ENCODE data around the gene OR5AN1.
"Not testable (repeated sequence)": the region's sequence is repeated elsewhere in the genome, so short reads cannot be mapped to it uniquely, and the experiment has no call there.

The OR5AN1 gene, protein sequence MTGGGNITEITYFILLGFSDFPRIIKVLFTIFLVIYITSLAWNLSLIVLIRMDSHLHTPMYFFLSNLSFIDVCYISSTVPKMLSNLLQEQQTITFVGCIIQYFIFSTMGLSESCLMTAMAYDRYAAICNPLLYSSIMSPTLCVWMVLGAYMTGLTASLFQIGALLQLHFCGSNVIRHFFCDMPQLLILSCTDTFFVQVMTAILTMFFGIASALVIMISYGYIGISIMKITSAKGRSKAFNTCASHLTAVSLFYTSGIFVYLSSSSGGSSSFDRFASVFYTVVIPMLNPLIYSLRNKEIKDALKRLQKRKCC

DNA sequence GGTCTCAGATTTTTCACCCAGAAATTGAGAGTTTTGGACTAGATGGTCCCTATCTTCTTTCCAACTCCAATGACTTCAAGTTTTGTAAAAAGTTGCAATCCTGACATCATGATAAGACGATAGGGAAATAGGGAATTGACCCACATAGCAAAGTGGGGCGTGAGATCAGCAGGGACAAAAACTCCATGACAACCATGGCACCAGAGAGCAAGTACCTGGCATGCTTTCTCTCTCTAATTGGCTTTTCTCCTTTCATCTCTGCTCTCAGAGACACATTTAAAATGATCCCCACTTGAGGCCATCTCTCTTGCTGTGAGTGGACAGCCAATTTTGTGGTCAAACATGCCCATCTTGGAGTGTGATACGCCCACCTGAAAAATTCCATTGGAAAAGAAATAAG is at the start of gene OR5AN1:
Gene OR5AN1 (plus strand): TSS at position 301 of the 400 bp plus-strand sequence. CDS start 5,564 bp downstream, outside the sequence.
- DNase-seq (ENCODE audit: low read depth), result no peak

DNA sequence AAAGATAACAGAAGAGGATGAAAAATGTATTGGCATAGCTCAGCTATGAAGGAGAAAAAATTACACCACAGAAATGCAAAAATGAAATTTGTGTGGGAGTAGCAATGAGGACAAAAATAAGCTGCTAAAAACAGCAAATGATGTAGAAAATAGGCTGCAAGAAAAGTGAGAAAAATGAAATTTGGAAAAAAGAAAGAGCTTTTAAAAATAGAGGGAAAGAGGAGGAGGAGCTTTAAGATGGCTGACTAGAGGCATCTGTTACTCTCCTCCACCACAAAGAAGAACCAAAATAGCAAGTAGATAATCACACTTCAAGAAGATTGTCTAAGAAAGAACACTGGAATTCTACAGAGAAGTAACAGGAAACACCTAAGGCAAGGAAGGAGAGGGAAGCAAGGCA is 23.7 kb upstream of the OR5AN1 start:
- no peak for DNase-seq (ENCODE audit: low read depth)

DNA sequence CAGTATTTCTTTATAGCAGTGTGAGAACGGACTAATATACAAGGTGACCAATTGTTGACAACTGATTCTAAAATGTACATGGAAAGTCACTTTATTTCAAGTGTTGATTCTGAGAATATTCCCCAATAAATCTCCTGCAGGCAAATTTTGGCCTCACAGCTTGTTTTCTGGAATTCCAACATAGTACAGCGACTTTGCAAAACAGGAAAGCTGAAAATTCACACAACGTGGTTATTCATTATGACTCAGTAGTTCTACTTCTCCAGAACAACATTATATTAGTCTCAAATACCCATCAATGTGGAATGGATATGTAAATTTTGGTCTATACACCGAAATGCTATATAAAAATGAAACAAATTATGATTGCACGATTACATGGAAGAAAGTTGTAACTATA is 22.5 kb upstream of the OR5AN1 start:
- no peak for DNase-seq (ENCODE audit: low read depth)

DNA sequence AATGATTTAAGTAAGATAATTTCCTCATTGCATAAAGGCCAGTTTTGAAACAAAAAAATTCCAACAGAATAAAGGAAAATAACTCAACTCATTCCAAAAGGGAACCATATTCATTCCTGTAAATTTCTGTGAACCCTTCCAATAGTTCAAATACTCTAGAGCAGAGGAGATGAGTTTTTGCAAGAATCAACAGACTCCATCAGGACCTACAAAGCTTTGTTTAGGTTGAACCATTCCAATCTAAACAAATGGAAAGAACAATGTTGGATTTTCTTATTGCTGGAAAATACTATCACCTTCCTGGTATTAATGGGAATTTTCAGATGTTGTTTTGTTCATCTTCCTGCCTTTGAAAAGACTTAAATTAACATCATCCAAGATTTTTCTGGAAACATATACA is 21.8 kb upstream of the OR5AN1 start:
- no peak for DNase-seq (ENCODE audit: low read depth)

DNA sequence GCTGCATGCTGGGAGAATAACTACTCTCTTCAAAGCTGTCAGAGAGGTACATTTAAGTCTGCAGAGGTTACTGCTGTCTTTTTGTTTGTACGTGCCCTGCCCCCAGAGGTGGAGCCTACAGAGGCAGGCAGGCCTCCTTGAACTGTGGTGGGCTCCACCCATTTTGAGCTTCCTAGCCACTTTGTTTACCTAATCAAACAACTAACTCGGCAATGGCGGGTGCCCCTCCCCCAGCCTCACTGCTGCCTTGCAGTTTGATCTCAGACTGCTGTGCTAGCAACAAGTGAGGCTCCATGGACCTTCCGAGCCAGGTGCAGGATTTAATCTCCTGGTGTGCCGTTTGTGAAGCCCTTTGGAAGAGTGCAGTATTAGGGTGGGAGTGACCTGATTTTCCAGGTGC is 9.0 kb upstream of the OR5AN1 start:
- not testable (repeated sequence) for DNase-seq (ENCODE audit: low read depth)

DNA sequence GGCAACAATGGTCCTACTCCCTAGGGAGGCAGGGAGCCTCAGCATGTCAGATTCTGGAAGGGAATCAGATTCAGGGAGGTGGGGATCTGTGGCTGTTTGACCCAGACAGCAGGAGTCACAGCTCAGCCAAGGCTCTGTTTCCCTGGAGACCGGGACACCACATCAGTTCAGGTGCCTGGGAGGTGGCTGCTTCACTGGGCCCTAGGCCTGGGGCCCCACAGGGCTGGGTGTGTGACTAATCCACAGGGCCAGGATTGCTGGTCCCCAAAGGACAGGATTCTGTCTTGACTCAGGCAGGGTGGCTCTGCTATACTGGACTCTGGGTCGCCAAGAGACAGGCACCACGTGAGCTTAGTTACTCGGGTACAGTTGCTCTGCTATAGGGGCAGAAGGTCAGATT is 3.5 kb upstream of the OR5AN1 start:
- no peak for DNase-seq (ENCODE audit: low read depth)

DNA sequence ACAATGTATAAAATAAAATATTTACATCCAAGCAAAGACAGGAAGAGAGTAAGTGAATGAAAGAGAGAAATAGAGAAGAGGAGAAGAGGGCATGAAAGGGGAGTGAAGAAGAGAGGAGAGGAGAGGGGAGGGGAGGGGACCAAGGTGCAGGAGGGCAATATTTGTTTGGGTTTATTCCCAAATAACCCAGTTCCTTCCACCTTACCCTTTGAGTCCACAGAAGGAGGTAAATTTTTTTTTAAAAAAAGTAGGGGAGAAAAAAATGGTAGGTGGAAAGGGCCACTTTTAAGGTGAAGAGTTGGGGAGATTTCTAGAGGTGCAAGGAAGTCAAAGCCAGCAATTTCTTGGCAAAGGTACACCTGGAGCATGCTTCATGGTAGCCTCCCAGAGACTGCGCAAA is 2.1 kb upstream of the OR5AN1 start:
- DNase-seq (ENCODE audit: low read depth), result no peak

DNA sequence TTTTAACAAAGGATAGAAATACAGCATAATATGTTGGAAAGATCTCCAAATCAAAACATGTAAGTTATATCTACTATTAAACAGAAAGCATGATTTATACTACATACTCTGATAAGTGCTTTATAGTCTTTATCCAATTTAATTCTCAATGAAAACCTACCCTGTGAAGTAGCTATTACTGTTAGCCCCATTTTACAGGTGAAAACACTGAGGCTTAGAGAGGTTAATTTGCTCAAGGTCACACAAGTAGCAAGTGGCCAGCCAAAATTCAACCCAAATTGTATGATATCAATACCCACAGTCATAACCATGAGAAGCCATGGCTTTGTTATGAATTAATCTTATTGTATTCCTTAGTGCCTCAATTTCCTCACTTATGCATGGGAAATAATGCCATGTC is 675 bp upstream of the OR5AN1 start:
- no peak for DNase-seq (ENCODE audit: low read depth)

DNA sequence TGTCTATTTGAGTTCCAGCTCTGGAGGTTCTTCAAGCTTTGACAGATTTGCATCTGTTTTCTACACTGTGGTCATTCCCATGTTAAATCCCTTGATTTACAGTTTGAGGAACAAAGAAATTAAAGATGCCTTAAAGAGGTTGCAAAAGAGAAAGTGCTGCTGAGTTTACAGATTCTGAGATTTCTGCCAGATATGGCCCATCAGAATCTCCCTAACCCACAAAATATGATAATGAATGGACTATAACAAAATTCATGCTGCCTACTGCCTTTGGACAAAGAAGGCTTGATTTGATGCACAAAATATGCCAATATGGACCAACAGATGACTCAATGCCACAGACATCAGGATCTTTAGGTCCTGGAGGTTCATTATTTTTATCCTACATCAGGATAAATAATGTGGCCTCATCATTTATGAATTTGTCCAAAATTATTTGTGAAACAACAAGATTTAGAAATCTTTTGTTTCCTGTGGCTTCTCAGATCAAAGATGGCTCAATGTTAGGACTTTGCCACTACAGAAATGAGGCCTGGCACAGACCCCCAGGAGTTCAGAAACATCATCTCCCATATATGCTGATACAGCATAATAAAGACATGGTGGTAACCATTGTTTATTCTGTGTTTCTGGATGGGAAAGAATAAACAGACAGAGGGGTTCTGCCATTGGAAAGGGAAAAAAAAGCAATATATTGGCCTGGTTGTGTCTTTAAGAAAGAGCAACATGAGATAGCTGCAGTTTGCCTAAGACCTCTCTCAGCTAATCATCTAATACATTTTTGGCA is 6.7 kb downstream of the OR5AN1 start:
- no peak for DNase-seq (ENCODE audit: low read depth)

DNA sequence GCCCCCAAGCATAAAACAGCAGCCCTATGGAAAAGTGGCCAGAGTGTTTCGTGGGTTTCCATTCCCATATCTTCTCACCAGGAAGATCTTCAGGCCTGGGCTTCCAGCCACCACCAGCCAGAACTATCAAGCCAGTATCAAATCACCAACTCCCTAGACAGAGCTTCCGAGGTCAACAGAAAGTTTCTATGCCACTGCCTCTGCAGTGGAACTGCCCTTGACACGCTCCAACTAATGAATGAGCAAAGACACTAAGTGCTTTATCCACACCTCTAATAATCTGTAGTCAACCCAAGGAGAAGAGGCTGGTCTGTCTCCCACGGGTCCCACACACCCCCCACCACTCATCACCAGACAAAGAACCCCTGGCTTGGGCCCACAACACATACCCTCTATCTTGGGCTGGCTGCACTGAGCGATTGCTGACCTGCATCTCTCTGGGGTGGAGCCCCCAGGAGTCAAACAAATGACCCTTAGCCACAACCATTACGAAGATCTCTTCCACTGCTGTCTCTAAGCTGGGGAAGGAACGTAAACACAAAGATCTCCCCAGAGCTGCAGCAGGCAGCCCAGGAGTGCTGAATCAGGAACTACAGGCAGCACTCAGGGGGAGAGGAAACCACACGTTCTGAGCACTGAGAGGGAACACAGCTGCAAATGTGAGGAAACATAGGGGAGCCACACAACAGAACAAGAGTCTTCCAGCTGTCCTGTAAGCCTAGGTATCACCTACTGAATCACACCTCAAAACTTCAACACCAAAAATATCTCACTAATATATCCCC is 9.7 kb downstream of the OR5AN1 start:
- no peak for DNase-seq (ENCODE audit: low read depth)

DNA sequence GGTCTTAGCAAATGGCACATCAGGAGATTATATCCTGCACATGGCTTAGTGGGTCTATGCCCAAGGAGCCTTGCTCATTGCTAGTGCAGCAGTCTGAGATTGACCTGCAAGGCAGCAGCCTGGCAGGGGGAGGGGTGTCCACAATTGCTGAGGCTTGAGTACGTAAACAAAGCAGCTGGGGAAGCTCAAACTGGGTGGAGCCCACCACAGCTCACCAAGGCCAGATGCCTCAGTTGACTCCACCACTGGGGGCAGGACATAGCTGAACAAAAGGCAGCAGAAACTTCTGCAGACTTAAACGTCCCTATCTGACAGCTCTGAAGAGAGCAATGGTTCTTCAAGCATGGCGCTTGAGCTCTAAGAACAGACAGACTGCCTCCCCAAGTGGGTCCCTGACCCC is 13.6 kb downstream of the OR5AN1 start:
- not testable (repeated sequence) for DNase-seq (ENCODE audit: low read depth)

DNA sequence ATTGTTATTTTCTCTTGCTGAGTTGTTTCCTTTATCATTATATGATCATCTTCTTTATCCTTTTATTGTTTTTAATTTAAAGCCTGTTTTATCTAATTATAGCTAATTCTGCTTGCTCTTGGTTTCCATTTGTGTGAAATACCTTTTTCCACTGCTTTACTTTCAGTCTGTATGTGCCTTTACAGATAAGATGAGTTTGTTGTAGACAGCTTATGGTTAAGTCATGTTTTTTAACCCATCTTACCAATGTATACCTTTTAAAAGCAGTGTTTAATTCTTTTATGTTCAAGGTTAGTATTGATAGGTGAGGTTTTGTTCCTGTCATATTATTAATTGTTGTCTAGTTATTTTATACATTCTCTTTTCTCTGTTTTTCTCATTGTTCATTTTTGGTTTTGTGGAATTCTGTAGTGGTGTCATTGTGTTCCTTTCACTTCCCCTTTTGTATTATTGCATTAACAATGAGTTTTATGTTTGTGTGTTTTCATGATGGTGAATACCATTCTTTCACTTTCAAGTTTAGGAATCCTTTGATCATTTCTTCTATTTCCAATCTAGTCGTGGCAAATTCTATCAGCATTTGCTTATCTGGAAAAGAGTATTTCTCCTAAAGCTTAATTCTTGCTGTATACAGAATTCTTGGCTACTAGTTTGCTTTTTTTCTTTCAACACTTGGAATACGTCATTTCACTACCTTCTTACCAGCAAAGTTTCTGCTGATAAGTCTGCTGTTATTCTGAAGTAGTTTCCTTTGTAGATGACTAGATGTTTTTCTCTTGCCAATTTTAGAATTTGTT is 21.8 kb downstream of the OR5AN1 start:
- no peak for DNase-seq (ENCODE audit: low read depth)

DNA sequence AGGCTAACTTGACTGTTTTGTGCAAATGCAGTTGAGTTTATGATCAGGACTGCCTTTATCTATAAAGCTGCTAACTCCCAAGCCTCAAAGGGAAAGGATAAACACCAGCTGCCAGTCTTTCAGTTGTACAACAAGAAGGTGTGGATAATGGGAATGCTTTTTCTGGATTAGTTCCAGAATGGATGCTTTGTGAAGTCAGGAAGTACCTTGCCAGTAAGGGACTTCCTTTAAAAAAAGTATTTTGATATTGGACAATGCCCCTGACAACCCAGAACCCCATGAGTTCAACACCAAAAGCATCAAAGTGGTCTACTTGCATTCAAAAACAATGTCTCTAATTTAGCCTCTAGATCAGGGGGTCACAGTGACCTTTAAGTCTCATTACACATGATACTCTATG is 35.5 kb downstream of the OR5AN1 start:
- no peak for DNase-seq (ENCODE audit: low read depth)

DNA sequence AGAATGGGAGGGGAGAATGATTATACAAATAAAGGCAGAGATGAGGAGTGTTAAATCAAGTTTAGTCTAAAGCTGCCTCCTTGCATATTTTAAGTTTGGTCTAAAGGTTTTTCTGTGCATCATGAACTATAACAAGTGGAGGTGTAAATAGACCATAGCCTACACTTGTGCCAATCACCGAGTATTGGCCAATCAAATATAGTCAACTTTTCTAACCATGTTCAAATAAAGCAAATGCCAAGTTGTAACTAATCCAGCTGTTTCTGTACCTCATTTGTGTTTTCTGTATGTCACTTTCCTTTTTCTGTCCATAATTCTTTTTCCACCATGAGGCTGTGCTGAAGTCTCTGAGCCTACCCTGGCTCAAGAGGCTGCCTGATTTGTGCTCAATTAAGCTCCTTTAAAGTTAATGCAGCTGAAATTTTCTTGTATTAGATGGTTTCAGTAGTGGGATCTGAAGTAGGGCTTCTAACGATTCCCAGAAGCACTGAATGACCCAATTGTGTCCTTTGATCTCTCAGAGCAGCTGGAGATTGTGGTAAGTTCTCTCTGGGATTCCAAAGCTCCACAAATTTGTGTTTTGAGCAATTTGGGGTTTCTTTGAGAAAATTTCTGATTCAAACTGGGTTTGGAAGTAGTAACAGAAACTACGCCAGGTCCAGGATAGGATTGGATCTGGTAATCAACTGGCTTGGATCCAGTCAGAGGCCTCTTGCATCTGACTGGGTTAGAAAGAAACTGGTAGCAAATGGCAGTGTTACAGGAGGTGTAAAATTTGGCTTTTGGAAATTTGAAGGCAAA is 42.0 kb downstream of the OR5AN1 start:
- DNase-seq (ENCODE audit: low read depth), result no peak

DNA sequence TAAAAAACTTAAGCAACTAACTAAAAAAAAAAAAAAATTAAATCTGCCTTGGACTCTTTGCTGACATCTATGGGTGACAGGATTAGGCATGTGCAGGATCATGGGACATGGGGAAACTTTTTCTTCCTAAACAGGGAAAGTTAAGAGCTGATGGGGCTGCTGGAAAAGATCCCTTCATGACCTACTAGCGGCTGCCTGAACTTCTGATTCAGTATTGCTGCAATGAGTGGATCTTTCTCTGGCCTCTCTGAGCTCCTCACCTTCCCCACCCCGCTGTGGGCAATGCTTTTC is 42.5 kb downstream of the OR5AN1 start:
- no peak for DNase-seq (ENCODE audit: low read depth)

DNA sequence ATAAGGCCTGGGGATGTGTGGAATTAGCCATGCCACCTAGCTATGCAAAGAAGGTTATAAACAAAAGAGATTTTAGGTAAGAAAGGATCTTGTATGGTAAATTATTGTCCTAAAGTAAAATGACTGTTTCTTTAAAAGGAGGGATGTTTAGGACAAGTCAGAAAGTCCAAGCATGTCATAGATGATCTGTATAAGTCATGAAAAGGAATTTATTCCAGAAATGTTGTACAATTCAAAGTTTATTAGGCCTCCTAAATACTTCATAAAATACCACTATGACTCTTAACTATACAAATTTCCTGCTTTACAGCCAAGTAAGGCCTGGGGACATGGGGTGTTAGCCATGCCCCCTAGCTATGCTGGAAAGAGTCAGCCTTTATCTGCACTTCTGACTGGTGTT is 44.9 kb downstream of the OR5AN1 start:
- DNase-seq (ENCODE audit: low read depth), result no peak

DNA sequence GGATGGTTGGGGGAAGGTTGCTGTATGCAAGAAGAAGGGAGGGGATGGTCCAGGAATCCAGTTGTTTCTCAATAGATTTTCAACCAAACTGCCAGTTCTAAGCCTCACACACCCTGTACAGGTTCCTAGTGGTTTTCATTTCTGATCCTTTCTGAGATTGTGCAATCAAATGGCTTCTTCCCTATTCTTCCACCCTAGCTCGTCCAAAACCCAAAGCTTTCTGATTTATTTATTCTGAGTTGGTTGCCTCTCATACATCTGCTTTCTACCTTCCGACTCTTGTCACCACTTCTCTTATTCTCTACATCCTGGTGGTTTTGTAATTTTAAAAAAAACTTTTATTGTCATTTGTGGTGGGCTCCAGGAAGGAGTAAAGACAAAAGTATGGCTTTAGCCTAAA is 55.0 kb downstream of the OR5AN1 start:
- no peak for DNase-seq (ENCODE audit: low read depth)

DNA sequence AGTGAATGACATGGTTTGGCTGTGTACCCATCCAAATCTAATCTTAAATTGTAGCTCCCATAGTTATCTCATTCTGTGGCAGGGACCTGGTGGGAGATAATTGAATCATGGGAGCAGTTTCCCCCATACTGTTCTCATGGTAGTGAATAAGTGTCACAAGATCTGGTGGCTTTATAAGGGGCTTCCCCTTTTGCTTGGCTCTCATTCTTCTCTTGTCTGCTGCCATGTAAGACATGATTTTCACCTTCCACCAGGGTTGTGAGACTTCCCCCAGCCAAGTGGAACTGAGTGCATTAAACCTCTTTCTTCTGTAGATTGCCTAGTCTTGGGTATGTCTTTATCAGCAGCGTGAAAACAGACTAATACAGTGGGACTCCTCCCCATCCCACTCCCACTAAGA is 56.4 kb downstream of the OR5AN1 start:
- DNase-seq (ENCODE audit: low read depth), result no peak

DNA sequence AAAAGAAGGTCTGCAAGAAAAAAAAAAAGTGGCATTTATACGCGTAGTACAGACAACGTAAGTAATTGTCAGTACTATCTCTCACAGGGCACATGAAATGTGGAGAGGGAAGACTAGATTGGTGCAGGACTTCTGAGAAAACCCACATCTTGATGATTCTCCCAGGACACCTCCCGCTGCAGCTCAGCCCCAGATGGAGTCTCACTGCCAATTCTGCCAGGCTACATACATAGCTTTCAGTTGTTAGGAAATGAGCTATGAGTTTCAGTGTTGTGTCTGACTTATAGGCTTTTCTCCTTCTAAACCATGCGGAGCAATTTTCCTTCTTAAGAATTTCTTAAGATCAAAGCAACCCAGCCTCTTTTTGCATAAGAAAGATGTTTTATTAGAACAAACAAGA is 57.9 kb downstream of the OR5AN1 start:
- no peak for DNase-seq (ENCODE audit: low read depth)

DNA sequence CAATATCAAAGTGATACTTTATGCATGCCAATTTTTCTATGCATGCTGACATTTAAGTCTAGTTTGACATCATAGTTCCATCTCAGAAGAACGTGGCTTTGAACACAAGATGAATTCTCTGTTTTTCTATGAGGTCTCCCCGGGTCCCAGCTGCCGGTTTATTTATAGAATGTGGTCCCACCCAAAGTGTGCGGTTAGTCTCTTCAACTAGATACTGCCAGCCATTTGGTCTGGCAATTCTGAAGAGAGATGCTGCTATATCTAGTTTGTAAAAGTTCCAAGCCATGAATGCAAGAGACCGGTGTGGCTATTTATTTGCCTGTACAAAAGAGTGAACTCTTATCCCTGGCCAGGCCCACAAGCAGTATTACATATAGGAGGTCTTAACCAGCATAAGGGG is 58.3 kb downstream of the OR5AN1 start:
- DNase-seq (ENCODE audit: low read depth), result no peak

DNA sequence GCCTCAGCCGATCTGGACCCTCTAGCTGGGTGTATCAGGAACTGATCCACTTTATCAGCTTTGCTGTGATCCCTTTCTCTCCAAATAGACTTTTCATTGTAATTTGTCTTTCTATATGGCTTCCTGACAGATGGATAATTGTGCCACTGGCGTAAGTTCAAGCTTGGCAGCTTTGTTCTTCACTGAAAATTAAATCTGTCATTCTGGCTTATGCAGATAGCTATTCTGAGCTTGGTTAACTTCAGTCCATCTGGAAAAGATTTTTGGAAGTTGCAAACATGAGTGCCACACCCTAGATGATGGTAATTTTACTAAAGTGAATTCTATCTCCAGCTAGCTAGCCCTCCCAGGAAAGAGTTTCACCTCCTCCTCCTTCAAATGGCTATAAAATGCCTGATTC is 59.5 kb downstream of the OR5AN1 start:
- no peak for DNase-seq (ENCODE audit: low read depth)

All from activated T-helper 9 cell treated with anti-CD3 and anti-CD28 coated beads, Interleukin-2, amount 50 U/mL, for 16 hours (primary cell).